K562 (cell line): Measurements from ENCODE around the gene SYNE2. TPM values are rescaled to one million over a fixed set of nuclear protein-coding genes. Genes with fewer than 3 reads are reported as not detected.

Experiments
- ATAC-seq: fragments of 200-7000 bp; cut with Tn5 transposase; 3 replicates; pipeline ENCODE4 v1.9.1; 2020; ENCODE audit warnings: moderate library complexity
- BruUV-seq: library from RNA; stranded (reverse); fragments of 400-500 nt; replicated peaks from 2 replicates; lab custom pipeline; 2021; lab: Mats Ljungman, UMichigan
- CTCF ChIA-PET: fragments of 300-600 bp; formaldehyde crosslinking; extraction: SDS; loops from one replicate; lab custom pipeline; 2021; ENCODE audit warnings: low intra/inter-chr PET ratio; lab: Yijun Ruan, JAX
- POLR2A ChIA-PET: fragments of 300-600, 350-650 bp; sonication (Branson Sonifier 250); formaldehyde crosslinking; extraction: SDS; loops from one replicate; lab custom pipeline; 2021; ENCODE audit warnings: antibody characterized with exemption, inconsistent platforms; lab: Yijun Ruan, JAX
- DNase-seq, 4 experiments: peaks; one replicate each; pipeline versions ENCODE4 v3.0.0 to v3.0.0-alpha.2; 2011 to 2018; ENCODE audit warnings: low spot score in 3 of 4, mixed read lengths in 3 of 4; ENCODE audit errors: extremely low read depth in 1 of 4
- FAIRE-seq: peaks from 2 replicates; lab custom pipeline; 2011; peaks lifted over from hg19 to GRCh38; lab: Jason Lieb, UNC
- H2AFZ ChIP-seq: 2 replicates; pipeline ENCODE4 v1.6.0; 2011; ENCODE audit warnings: low read depth, low read length, control low read depth, inconsistent platforms
- H3K27ac ChIP-seq: fragments of 200-600 bp; 3 replicates; pipeline ENCODE4 v1.8.0; 2011; ENCODE audit warnings: low read depth, mild to moderate bottlenecking, control low read depth, inconsistent platforms, low read length, moderate library complexity, mixed read lengths; ENCODE audit errors: extremely low read depth
- H3K27me3 ChIP-seq, 2 experiments: fragments of 300-600 bp in 1 of 2; 2 replicates in 1 of 2; 3 replicates in 1 of 2; pipeline versions ENCODE4 v1.6.0 to v1.8.0; 2011; ENCODE audit warnings: inconsistent platforms in 2 of 2, low read length in 2 of 2, mild to moderate bottlenecking in 1 of 2, mixed read lengths in 1 of 2, moderate library complexity in 1 of 2; ENCODE audit not compliant: control insufficient read depth in 2 of 2, insufficient read depth in 2 of 2
- H3K36me3 ChIP-seq: fragments of 300-600 bp; 3 replicates; pipeline ENCODE4 v1.8.0; 2011; ENCODE audit warnings: mild to moderate bottlenecking, low read length, inconsistent platforms; ENCODE audit not compliant: control insufficient read depth, insufficient read depth
- H3K4me1 ChIP-seq, 2 experiments: fragments of 200-600 bp in 1 of 2; replicated peaks in 1 of 2; 2 replicates in 1 of 2; 3 replicates in 1 of 2; pipeline versions ENCODE4 v1.5.1 to v1.8.0; 2011; ENCODE audit warnings: inconsistent platforms in 2 of 2, low read length in 2 of 2, mild to moderate bottlenecking in 1 of 2, mixed read lengths in 1 of 2, moderate library complexity in 1 of 2; ENCODE audit not compliant: control insufficient read depth in 2 of 2, insufficient read depth in 2 of 2
- H3K4me2 ChIP-seq: 2 replicates; pipeline ENCODE4 v1.6.1; 2011; ENCODE audit warnings: low read length, control low read depth, inconsistent platforms, mixed read lengths; ENCODE audit not compliant: insufficient read depth
- H3K4me3 ChIP-seq: fragments of 200-600 bp; sonication (generic), shearing (Covaris generic); 2 replicates; pipeline ENCODE4 v1.5.1; 2016; ENCODE audit warnings: control low read depth, inconsistent platforms
- H3K79me2 ChIP-seq: fragments of 200-600 bp; 3 replicates; pipeline ENCODE4 v1.8.0; 2011; ENCODE audit warnings: low read length, inconsistent platforms; ENCODE audit not compliant: control insufficient read depth, insufficient read depth
- H3K9ac ChIP-seq, 2 experiments: 2 replicates each; pipeline versions ENCODE4 v1.6.0 to v1.6.1; 2011; ENCODE audit warnings: low read depth in 2 of 2, low read length in 2 of 2, control low read depth in 1 of 2, inconsistent platforms in 1 of 2, mild to moderate bottlenecking in 1 of 2, mixed read lengths in 1 of 2; ENCODE audit not compliant: insufficient read depth in 1 of 2
- H3K9me1 ChIP-seq: one replicate; pipeline ENCODE4 v1.6.0; 2011; ENCODE audit warnings: inconsistent platforms, mild to moderate bottlenecking, low read length, moderate library complexity; ENCODE audit not compliant: control insufficient read depth, insufficient read depth
- H3K9me3 ChIP-seq: replicated peaks from 2 replicates; pipeline ENCODE4 v1.5.1; 2011; ENCODE audit warnings: low read depth, low read length, inconsistent platforms; ENCODE audit not compliant: control insufficient read depth, insufficient read depth
- H4K20me1 ChIP-seq: replicated peaks from 2 replicates; pipeline ENCODE4 v1.6.1; 2011; ENCODE audit warnings: low read length, inconsistent platforms, mixed read lengths; ENCODE audit not compliant: control insufficient read depth, insufficient read depth
- CBFA2T2 ChIP-seq: fragments of 450-650 bp; conservative IDR thresholded peaks from 2 replicates; pipeline ENCODE4 v1.6.1; 2017; ENCODE audit warnings: mild to moderate bottlenecking
- MIER1 ChIP-seq: fragments of 450-650 bp; IDR thresholded peaks from 2 replicates; pipeline ENCODE4 v1.6.1; 2016; ENCODE audit warnings: antibody characterized with exemption, mild to moderate bottlenecking, low read depth
- MTA1 ChIP-seq: fragments of 450-650 bp; IDR thresholded peaks from 2 replicates; pipeline ENCODE4 v1.6.1; 2017; ENCODE audit warnings: borderline replicate concordance
- PCBP1 ChIP-seq: fragments of 200-400 bp; formaldehyde crosslinking; IDR thresholded peaks from 2 replicates; pipeline ENCODE4 v1.6.1; 2018; ENCODE audit warnings: mild to moderate bottlenecking, low read depth, low read length; ENCODE audit not compliant: poor library complexity, severe bottlenecking
- POLR2G ChIP-seq: fragments of 200-400 bp; formaldehyde crosslinking; IDR thresholded peaks from 2 replicates; pipeline ENCODE4 v1.6.1; 2017; ENCODE audit warnings: low read depth, mild to moderate bottlenecking, antibody characterized with exemption, low read length, moderate library complexity
- SNIP1 ChIP-seq: fragments of 450-650 bp; IDR thresholded peaks from 2 replicates; pipeline ENCODE4 v1.7.1; 2017; ENCODE audit warnings: low read depth, mild to moderate bottlenecking
- SRF ChIP-seq, 2 experiments: fragments of 250-450, 450-650 bp in 1 of 2; sonication (Bioruptor Pico) in 1 of 2; sonication (generic) in 1 of 2; formaldehyde crosslinking; IDR thresholded peaks; 2 replicates each; pipeline versions ENCODE4 v1.5.0 to v1.5.1; 2020 to 2022; ENCODE audit warnings: mild to moderate bottlenecking in 1 of 2, missing genetic modification reagents in 1 of 2
- ZFP1 ChIP-seq: fragments of 450-650 bp; formaldehyde crosslinking; IDR thresholded peaks from 2 replicates; pipeline ENCODE4 v1.4.0; 2020; ENCODE audit warnings: mild to moderate bottlenecking, mixed read lengths
- ZNF707 ChIP-seq: fragments of 250-450 bp; sonication (Bioruptor Pico); conservative IDR thresholded peaks from 2 replicates; pipeline ENCODE4 v1.8.0; 2022; ENCODE audit warnings: inconsistent platforms, mild to moderate bottlenecking, moderate library complexity
- ZSCAN29 ChIP-seq: fragments of 450-650 bp; IDR thresholded peaks from 2 replicates; pipeline ENCODE4 v1.6.1; 2017
- WGBS: fragments of 100-300 bp; shearing (Covaris generic); methylation state at CpG from one replicate; pipeline ENCODE4 v1.1.6; 2016; ENCODE audit warnings: low coverage, mixed read lengths; ENCODE audit not compliant: insufficient coverage; ENCODE audit errors: missing lambda C conversion rate; 5-methylcytosine and 5-hydroxymethylcytosine counted together
- in situ Hi-C: fragments of 300-500 bp; cut with MboI; formaldehyde crosslinking; loops from 4 replicates; pipeline ENCODE4 v1.15.0; 2018; ENCODE audit warnings: inconsistent platforms, mixed read lengths
- intact Hi-C: fragments of 100-400 bp; cut with micrococcal nuclease; formaldehyde crosslinking; loops from 2 replicates; pipeline ENCODE4 v1.14.2; 2022
- polyA plus RNA-seq, 8 experiments: library from polyadenylated mRNA; depleted of rRNA in 4 of 8; stranded (reverse) in 5 of 8; unstranded in 3 of 8; fragments of >200 nt; fragmentation: Nextera tagmentation in 2 of 8; fragmentation: Illumina TruSeq in 1 of 8; extraction: Ambion mirVana in 2 of 8; extraction: Trizol in 1 of 8; gene quantifications; 2 replicates each; pipeline versions ENCODE4 v1.2.1 to v1.2.3, GENCODE V29; 2011 to 2014; ENCODE audit warnings: inconsistent platforms in 1 of 8, missing spikeins in 1 of 8
- total RNA-seq, 7 experiments: library from RNA; depleted of rRNA in 6 of 7; stranded (reverse); fragments of >200 nt in 6 of 7; fragmentation: Illumina TruSeq in 2 of 7; extraction: Trizol in 2 of 7; gene quantifications; 2 replicates each; pipeline versions ENCODE4 v1.2.1 to v1.2.3, GENCODE V29; 2011 to 2021; ENCODE audit warnings: low replicate concordance in 1 of 7
- TF ChIP-seq, protein P1 (sequence below): fragments of 450-650 bp; IDR thresholded peaks from 2 replicates; pipeline ENCODE4 v1.6.1; 2016; ENCODE audit warnings: missing biosample characterization, missing genetic modification characterization
- TF ChIP-seq, protein P2 (sequence below): fragments of 450-650 bp; IDR thresholded peaks from 2 replicates; pipeline ENCODE4 v1.6.1; 2016; ENCODE audit warnings: antibody characterized with exemption
- TF ChIP-seq, protein P3 (sequence below): fragments of 450-650 bp; IDR thresholded peaks from 2 replicates; pipeline ENCODE4 v1.6.1; 2016

The SYNE2 gene
- total and polyA plus RNA-seq, 9 of the 15 experiments (the other 6 are each of a cell fraction or from before 2014, with no cell fraction given) = 0.06 to 0.53 (median 0.11) TPM

DNA sequence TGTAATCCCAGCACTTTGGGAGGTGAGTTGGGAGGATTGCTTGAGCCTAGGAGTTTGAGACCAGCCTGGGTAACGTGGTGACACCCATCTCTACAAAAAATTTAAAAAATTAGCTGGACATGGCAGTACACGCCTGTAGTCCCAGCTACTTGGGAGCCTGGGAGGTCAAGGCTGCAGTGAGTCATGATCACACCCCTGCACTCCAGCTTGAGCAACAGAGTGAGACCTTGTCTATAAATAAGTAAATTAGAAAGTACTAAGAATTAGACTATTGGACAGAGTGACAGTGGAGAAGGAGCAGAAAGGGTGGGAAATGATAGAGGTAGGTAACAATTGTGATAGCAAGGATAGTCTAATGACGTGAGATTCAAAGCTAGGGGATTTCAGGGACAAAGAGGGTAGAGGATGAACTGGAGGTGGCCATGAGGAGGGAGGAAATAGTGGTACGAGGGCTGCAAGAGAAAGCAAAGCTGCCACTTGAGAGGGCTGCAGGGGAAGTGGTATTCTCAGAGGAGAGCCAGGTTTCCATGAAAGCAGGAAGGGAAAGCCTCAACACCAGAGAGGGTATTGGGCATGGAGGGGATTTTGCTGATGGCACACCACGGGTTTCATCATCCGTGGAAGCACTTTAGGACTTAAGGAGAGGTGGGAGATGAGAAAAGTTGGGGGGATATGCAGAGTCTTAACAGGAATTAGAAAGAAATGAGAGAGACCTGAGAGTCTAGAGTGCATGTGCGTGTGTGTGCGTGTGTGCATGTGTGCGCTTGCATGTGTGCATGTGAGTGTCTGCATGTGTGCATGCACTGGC is 85.6 kb downstream of the SYNE2 start:
- no peak for TF ChIP-seq PCBP1
- TF ChIP-seq ZNF707 = no peak
- TF ChIP-seq ZFP1 (CRISPR knock-in tag) = no peak
- Histone ChIP-seq H3K4me3 (no peak overlapping the region), H2AFZ (no peak overlapping the region), H4K20me1 (no peaks in the 10 kb centered on the region), H3K27me3 (no peaks in the 10 kb centered on the region; a peak in 1 of 5 replicates), H3K4me2 (no peak overlapping the region), H3K9me1 (no peaks in the 10 kb centered on the region), H3K9me3 (no peaks in the 10 kb centered on the region), H3K36me3 (no peaks in the 10 kb centered on the region), H3K9ac (no peak overlapping the region), H3K4me1 (no peaks in the 10 kb centered on the region), H3K79me2 (no peaks in the 10 kb centered on the region), H3K27ac (no peak overlapping the region)
- CTCF ChIA-PET = no interaction called here
- 2% methylated on average over 9 of the region's 9 CpGs for WGBS
- POLR2A ChIA-PET = no interaction called here
- no peak for FAIRE-seq
- DNase-seq = no peak
- no TSS peak for BruUV-seq
- intact Hi-C loops = no loop called here
- ATAC-seq = no peak
- in situ Hi-C loops = no loop called here

DNA sequence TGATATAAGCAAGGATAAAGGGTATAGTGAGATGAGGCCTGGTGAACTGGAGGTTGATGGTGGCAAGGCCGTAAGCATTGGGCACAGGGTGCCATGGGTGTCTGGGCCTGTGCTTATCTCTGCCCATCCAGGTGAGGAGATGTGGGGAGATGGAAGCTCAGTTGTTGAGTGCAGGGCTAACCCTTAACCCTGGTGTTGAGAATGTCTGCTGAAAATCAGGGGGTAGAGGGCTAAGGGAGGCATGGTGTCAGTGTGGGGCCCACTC is 86.1 kb downstream of the SYNE2 start:
- no peak for DNase-seq
- no peak overlapping the region for H3K9ac ChIP-seq
- no peaks in the 10 kb centered on the region for H3K9me1 ChIP-seq
- no peaks in the 10 kb centered on the region for H3K79me2 ChIP-seq
- in situ Hi-C loops (no loop called here), intact Hi-C loops (no loop called here)
- CTCF ChIA-PET = no interaction called here
- no peak overlapping the region for H3K4me3 ChIP-seq
- H3K27ac ChIP-seq = no peak overlapping the region
- no peaks in the 10 kb centered on the region; a peak in 1 of 5 replicates for H3K27me3 ChIP-seq
- H3K4me2 ChIP-seq = no peak overlapping the region
- POLR2A ChIA-PET = no interaction called here
- no peak for ATAC-seq
- 17% methylated on average over 1 of the region's 1 CpG for WGBS
- H3K4me1 ChIP-seq = no peaks in the 10 kb centered on the region
- no peaks in the 10 kb centered on the region for H3K9me3 ChIP-seq
- no TSS peak for BruUV-seq
- no peaks in the 10 kb centered on the region for H3K36me3 ChIP-seq
- H2AFZ ChIP-seq = no peak overlapping the region
- H4K20me1 ChIP-seq = no peaks in the 10 kb centered on the region
- FAIRE-seq = no peak
- no peak for TF ChIP-seq SNIP1
- TF ChIP-seq, protein P1, sequence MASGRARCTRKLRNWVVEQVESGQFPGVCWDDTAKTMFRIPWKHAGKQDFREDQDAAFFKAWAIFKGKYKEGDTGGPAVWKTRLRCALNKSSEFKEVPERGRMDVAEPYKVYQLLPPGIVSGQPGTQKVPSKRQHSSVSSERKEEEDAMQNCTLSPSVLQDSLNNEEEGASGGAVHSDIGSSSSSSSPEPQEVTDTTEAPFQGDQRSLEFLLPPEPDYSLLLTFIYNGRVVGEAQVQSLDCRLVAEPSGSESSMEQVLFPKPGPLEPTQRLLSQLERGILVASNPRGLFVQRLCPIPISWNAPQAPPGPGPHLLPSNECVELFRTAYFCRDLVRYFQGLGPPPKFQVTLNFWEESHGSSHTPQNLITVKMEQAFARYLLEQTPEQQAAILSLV = no peak
- TF ChIP-seq MTA1 = no peak
- no peak for TF ChIP-seq ZSCAN29
- no peak for TF ChIP-seq SRF (CRISPR knock-in tag; IDR thresholded peaks at IDR 0.05)
- TF ChIP-seq POLR2G = no peak
- TF ChIP-seq, protein P2, sequence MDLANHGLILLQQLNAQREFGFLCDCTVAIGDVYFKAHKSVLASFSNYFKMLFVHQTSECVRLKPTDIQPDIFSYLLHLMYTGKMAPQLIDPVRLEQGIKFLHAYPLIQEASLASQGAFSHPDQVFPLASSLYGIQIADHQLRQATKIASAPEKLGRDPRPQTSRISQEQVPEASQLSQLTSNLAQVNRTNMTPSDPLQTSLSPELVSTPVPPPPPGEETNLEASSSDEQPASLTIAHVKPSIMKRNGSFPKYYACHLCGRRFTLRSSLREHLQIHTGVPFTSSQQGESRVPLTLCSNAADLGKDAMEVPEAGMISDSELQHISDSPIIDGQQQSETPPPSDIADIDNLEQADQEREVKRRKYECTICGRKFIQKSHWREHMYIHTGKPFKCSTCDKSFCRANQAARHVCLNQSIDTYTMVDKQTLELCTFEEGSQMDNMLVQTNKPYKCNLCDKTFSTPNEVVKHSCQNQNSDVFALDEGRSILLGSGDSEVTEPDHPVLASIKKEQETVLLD = no peak
- TF ChIP-seq MIER1 = no peak
- TF ChIP-seq, protein P3, sequence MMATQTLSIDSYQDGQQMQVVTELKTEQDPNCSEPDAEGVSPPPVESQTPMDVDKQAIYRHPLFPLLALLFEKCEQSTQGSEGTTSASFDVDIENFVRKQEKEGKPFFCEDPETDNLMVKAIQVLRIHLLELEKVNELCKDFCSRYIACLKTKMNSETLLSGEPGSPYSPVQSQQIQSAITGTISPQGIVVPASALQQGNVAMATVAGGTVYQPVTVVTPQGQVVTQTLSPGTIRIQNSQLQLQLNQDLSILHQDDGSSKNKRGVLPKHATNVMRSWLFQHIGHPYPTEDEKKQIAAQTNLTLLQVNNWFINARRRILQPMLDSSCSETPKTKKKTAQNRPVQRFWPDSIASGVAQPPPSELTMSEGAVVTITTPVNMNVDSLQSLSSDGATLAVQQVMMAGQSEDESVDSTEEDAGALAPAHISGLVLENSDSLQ = no peak
- TF ChIP-seq CBFA2T2 = no peak
